Right ventricle myocardium superior (tissue), 1 donor: Measurements from ENCODE around the gene FEV. TPM values are rescaled to one million over a fixed set of nuclear protein-coding genes. Genes with fewer than 3 reads are reported as not detected.

ENCODE experiments used
- ATAC-seq: fragments of 200-7000 bp; cut with Tn5 transposase; one replicate; pipeline ENCODE4 v1.9.1; 2020; ENCODE audit warnings: mild to moderate bottlenecking; ENCODE audit not compliant: poor library complexity
- DNase-seq: peaks from one replicate; pipeline ENCODE4 v3.0.0-alpha.2; 2020
- intact Hi-C: fragments of 100-400 bp; cut with DNase I; formaldehyde crosslinking; loops from one replicate; pipeline ENCODE4 v1.11.2; 2022
- total RNA-seq: library from RNA; stranded (reverse); fragmentation: NEBNext Ultra II Directional; extraction: Animal tissue kit (Norgen Biotek cat#: 25700); gene quantifications from one replicate; pipeline ENCODE4 v1.2.1, GENCODE V29; 2021
- donor health status: DM: no; HTN: yes; CAD: no; lungs with severe emphysema.

FEV gene
- total RNA-seq, 1 donor from 2014 or later: not detected

DNA sequence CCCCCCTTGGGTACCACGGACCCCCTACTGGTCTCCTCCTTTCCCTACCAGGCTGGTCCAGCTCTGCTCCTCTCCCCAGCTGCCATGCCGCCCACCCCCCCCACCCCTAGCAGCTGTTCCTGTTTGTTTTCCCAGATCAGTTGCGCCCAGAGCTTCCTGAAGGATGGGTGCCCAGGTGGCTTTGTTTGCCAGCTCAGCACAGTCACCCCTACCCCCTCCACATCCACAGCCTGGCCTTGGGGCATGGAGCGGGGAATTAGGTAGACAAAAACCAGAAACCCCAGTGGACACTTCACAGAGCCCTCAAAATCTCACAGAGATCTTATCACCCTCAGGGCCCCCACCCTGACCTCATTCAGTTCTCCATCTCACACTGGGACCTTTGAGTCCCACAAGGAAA, 12.0 kb upstream of the FEV start:
- ATAC-seq (no peak), DNase-seq (no peak)
- intact Hi-C loops: no loop called here

GRCh38 chr2:218995972-218996711, 11.2 kb upstream of the FEV start:
- intact Hi-C loops: no loop called here
- ATAC-seq (peak; percentile 93), DNase-seq (peak; percentile 87)

DNA sequence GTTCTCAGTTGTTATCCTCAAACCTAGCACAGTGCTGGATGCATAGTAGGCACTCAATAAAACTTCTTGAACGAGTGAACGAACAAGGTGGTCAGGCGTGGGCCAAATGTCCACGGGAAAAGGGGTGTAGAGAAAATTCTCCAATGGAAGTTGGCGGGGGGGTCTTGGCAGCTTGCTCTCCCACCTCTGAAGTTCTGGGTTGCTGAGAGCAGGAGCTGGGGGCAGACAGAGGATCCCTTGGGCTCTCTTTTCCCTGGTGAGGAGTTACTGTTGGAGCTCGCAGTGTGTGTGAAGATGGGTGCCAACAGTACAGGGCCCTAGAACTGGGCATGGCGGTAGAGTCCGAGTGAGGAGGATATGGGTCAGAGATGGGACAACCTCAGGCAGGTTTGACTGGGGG, 10.6 kb upstream of the FEV start:
- intact Hi-C loops: no loop called here
- no peak for ATAC-seq
- DNase-seq: no peak

- no peak for DNase-seq
- no peak for ATAC-seq
- intact Hi-C loops: no loop called here
Measured at GRCh38 chr2:218993345-218994315, 8.6 kb upstream of the FEV start, which contains the start of gene CRYBA2. Gene CRYBA2, minus strand, starts transcription at chr2:218993422. Its CDS starts 246 bp downstream, at chr2:218993176.

DNA sequence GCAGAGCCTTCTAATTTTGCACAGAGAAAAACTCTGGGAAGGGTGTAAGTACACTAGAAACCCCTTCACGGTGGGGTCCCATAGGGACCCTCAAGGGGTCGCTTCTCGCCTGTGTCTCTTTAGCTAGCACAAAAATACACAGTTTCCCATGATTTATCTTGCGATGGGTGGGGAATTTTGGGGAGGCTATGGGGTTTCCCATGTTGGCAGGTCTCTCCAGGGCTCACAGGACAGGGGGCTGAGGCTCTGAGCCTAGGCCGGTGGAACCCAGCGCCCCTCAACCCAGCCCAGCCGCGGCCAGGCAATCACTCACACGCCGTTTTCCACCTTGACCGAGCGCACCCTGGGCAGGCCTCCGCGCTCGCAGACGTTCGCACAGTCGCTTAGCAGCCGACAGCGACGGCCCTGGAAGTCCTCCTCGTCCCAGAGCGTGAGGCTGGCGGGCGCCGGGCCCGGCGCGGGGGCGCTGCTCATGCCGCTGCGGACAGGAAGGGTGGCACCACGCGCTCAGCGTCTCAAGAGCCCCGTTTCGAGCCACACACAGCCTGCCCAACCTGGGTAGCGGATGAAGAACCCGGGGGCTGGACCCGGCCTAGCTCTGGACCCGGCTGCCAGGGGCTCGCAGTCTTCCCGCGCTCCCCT, 7.8 kb upstream of the FEV start:
- DNase-seq (no peak), ATAC-seq (no peak)
- intact Hi-C loops: no loop called here

- intact Hi-C loops: no loop called here
- DNase-seq: no peak
- ATAC-seq: no peak
Measured at GRCh38 chr2:218992196-218992595, 7.2 kb upstream of the FEV start.

DNA sequence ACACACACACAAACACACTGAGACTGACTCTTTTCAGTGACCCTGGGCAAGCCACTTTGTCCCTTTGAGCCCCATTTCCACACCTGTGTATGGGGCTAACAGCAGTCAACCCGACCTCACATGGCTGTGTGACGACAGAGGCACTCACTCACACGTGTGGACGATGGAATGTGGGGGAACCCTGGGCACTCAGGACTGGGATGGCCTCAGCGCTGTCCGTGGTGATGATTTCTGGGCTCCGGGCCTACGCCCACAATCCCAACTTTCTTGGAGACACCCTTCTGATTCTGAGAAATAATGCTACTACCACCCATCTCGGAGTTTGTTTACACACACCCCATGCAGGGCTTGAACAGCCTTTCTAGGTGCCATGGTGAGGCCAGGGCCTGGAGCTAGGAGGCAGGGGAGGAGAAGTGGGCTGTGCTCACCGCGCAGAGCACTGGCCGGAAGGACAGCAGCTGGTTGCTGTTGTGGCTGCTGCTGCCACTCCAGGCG, 6.7 kb upstream of the FEV start:
- ATAC-seq: no peak
- intact Hi-C loops: no loop called here
- no peak for DNase-seq

DNA sequence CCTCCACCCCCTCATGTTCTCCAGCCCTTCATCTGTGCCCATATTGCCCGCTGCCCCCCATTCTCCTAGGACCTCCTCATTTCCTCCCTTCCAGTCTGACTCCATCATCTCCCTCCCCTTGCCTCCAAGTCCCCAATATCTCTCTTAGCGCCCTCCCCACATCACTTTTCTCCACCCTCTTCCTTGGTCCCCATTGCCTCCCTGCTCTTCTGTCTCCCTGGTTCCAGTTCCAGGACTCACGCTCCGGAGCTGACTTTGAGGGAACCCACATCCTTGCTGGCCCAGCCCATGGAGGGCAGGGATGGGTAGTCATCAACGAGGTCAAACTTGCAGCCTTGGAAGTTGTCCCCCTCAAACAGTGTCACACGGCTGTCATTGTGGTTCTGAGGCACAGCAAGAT, 5.6 kb upstream of the FEV start:
- ATAC-seq (no peak), DNase-seq (no peak)
- intact Hi-C loops: no loop called here

- DNase-seq (no peak), ATAC-seq (no peak)
- intact Hi-C loops: no loop called here
Measured at GRCh38 chr2:218990052-218990451, 5.1 kb upstream of the FEV start.

- DNase-seq (no peak), ATAC-seq (no peak)
- intact Hi-C loops: no loop called here
Measured at GRCh38 chr2:218988650-218989049, 3.7 kb upstream of the FEV start.

- DNase-seq (no peak), ATAC-seq (no peak)
- intact Hi-C loops: no loop called here
Measured at GRCh38 chr2:218988164-218988563, 3.2 kb upstream of the FEV start.

GRCh38 chr2:218986148-218986761, 1.3 kb upstream of the FEV start:
- ATAC-seq (no peak), DNase-seq (no peak)
- intact Hi-C loops: no loop called here

GRCh38 chr2:218985325-218986091, 524 bp upstream of the FEV start:
- intact Hi-C loops: no loop called here
- ATAC-seq (no peak), DNase-seq (no peak)

- ATAC-seq (no peak), DNase-seq (no peak)
- intact Hi-C loops: no loop called here
Measured at GRCh38 chr2:218984239-218985020, 554 bp downstream of the FEV start.

DNA sequence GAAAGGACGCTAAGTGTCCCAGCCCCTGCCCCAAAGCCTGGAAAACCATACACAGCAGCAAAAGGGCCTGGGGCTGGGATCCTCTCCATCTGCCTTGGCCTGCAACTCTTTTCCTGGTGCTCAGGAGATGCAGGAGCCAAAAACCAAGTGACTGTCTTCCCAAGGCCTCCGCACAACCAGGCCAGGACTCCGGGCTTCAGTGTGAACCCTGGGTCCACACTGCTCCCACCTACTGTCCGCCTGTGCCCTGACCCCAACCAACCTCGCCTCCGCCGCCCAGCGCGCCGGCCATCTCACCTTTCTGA, 1.1 kb downstream of the FEV start:
- DNase-seq (no peak), ATAC-seq (no peak)
- intact Hi-C loops: no loop called here

- intact Hi-C loops: no loop called here
- DNase-seq (no peak), ATAC-seq (no peak)
Measured at GRCh38 chr2:218983263-218983933, 1.6 kb downstream of the FEV start.

DNA sequence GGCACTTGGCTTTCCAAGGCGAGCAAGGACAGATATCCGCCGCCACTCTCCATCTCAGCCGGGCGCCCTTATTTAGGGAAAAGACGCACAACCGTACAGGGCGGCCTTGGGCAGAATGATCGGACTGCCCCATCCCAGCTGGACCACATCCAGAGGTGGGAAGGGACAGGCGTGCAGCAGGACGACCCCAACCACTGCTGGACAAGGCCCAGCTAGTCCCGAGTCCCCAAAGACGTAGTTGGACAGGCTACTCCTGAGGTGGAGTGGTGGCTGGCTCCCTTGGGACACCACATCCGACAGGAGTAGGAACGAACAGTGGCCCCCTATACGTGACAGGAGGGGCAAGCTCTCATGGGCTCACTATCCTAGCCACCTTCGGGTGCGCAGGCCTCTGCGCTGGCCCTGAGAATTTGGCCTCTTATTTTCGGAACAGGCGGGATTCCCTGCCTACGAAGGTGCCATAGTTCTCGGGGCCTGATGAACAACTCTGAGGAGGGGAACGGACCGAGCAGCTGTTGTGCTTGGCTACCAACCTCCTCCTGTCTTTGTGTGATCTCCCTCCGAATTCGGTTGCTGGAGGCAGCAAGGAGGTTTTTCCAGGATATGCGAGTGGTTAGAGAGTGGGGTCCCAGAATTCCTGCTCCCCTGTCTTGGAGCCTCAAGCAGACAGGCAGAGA, 2.3 kb downstream of the FEV start:
- DNase-seq: no peak
- intact Hi-C loops: no loop called here
- ATAC-seq: no peak
